Measurements from ENCODE around the gene TCEANC2.

- TF ChIP-seq POLR2AphosphoS5 (IDR thresholded peaks at IDR 0.05; ENCODE audit: insufficient read depth, low read depth, low read length) (no peak), CTCF (IDR thresholded peaks at IDR 0.05; ENCODE audit: extremely low read depth in 1 of 2, insufficient read depth in 1 of 2, low read depth in 1 of 2, low read length in 2 of 2) (no peak), FOS (IDR thresholded peaks at IDR 0.05; ENCODE audit: borderline replicate concordance, insufficient read depth, low read length) (no peak), MYC (IDR thresholded peaks at IDR 0.05; ENCODE audit: low read depth, low read length) (no peak), POLR2A (IDR thresholded peaks at IDR 0.05; ENCODE audit: low read depth, low read length) (no peak), GATA2 (IDR thresholded peaks at IDR 0.05; ENCODE audit: insufficient read depth, insufficient read length, low read depth, low read length) (no peak), MAX (IDR thresholded peaks at IDR 0.05; ENCODE audit: insufficient read depth, insufficient read length) (no peak), EZH2 (IDR thresholded peaks at IDR 0.05; ENCODE audit: borderline replicate concordance, low read depth, low read length, severe bottlenecking) (no peak)
Measured at GRCh38 chr1:54115520-54115919, 62.1 kb downstream of the TCEANC2 start.
